Activated naive CD8-positive, alpha-beta T cell treated with anti-CD3 and anti-CD28 coated beads, Interleukin-2, amount 10 ng/mL, durations not matched to agents 7 days and 5 days (primary cell): ENCODE results near the gene AQP12B. TPM values are rescaled to one million over a fixed set of nuclear protein-coding genes. Genes with fewer than 3 reads are reported as not detected.

Experiments used
- ATAC-seq: fragments of 150-1000 bp; cut with Tn5 transposase; one replicate; pipeline ENCODE4 v1.10.0; 2021; ENCODE audit warnings: low read depth, moderate library complexity
- POLR2A ChIA-PET: fragments of 350-600 bp; sonication (Branson Sonifier 250); formaldehyde crosslinking; loops from one replicate; lab custom pipeline; 2021; ENCODE audit warnings: antibody characterized with exemption; lab: Charles Lee
- DNase-seq: peaks from one replicate; pipeline ENCODE4 v3.0.0; 2021
- H3K27ac Mint-ChIP-seq: one replicate; pipeline ENCODE4 v1.8.0; 2022; ENCODE audit warnings: mild to moderate bottlenecking, mixed read lengths
- H3K27me3 Mint-ChIP-seq: one replicate; pipeline ENCODE4 v1.8.0; 2022; ENCODE audit warnings: mild to moderate bottlenecking, moderate library complexity, mixed read lengths
- H3K36me3 Mint-ChIP-seq: one replicate; pipeline ENCODE4 v1.8.0; 2021; ENCODE audit warnings: mild to moderate bottlenecking, mixed read lengths
- H3K4me1 Mint-ChIP-seq: one replicate; pipeline ENCODE4 v1.8.0; 2021; ENCODE audit warnings: mixed read lengths
- H3K4me3 Mint-ChIP-seq: one replicate; pipeline ENCODE4 v1.8.0; 2022; ENCODE audit warnings: mild to moderate bottlenecking, moderate library complexity, mixed read lengths
- H3K9me3 Mint-ChIP-seq: one replicate; pipeline ENCODE4 v1.8.0; 2021; ENCODE audit warnings: mixed read lengths
- total RNA-seq, 2 experiments: library from RNA; stranded (reverse); gene quantifications; one replicate each; pipeline ENCODE4 v1.2.3, GENCODE V29; 2021

AQP12B gene
- total RNA-seq, 2 experiments from 2014 or later: not detected

DNA sequence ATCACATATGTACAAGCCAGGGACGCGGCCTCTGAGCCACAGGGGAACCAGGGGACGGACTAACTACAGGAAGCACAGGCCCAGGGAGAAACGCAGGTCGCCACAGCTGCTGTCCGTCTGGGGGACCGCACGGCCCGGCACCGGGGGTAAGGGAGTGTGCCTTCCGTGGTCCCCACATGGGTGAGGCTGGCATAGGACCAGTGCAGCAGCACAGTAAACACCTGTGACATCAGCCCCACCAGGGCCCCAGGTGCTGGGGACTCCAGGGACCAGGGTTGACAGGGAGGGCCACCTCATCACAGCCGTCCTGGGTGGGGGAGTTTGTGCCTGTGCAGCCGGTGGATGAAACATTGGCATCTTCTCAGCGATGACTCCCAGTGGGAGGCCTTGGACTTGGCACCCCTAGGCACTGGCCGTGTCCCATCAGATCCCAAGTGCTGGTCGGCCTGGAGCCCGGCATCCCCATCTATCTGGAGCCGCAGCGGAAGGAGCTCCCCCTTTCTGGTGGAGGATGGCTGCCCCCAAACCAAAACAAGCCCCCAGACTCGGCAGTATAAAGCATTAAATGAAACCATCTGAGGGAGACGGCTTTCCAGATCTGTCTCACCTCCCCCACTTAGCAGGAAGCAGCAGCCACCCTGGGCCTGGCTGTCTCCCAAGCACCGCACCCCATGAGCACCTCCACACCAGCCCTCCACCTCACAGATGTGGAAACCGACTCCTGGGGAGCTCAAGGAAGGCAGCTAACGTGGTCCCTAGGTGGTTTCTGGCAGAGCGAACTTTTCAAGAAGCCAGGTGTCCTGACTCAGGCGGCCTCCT is 31.5 kb upstream of the AQP12B start:
- H3K9me3 Mint-ChIP-seq: no peaks in the 10 kb centered on the region
- no peak for DNase-seq
- no peak for ATAC-seq
- H3K4me3 Mint-ChIP-seq: no peak overlapping the region
- H3K36me3 Mint-ChIP-seq: no peaks in the 10 kb centered on the region
- POLR2A ChIA-PET: no interaction called here
- H3K27ac Mint-ChIP-seq: no peak overlapping the region
- H3K4me1 Mint-ChIP-seq: no peaks in the 10 kb centered on the region
- H3K27me3 Mint-ChIP-seq: peaks cover 4% of the 10 kb centered on the region

DNA sequence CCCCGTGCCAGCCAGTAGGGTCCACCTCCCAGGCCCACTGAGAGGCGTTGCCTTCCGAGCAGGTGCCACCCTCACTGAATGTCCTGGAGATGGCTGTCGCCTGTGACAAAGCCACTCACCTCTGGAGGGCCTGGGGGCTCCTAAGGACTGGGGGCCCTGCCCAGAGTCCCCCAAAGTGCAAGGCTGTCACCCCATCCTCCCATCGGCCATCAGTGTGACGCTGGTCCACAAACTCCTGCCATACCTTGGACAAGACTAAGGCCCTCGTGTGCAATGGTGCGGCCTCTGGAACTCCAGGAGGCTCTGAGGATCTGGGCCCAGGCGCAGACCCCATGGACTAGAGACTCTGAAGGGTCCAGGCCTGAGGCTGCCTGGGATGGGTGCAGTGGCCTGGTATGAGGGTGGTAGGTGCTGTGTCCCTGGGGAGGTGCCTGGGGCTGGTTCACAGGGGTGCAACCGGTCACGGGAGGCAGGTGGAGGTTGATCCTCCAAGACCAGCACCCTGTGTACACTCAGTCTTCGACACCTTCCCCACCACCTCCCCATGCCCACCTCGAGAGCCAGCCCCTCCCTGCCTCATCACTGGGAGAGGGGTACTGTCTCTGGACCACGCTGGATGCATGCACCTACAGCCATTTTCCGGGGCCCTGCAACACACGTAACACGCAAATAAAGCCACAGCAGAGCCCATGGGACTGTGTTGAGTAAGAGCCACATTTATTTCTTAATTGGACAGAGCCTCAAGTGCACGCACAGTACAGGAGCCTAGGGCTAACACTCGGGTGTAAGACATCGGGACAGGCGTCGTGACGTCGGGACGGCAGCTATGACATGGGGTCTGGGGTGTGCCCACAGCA is 30.6 kb upstream of the AQP12B start:
- Mint-ChIP-seq H3K9me3 (no peaks in the 10 kb centered on the region), H3K4me3 (no peak overlapping the region), H3K27me3 (peaks cover 11% of the 10 kb centered on the region), H3K4me1 (no peaks in the 10 kb centered on the region), H3K27ac (no peak overlapping the region), H3K36me3 (no peaks in the 10 kb centered on the region)
- ATAC-seq: no peak
- DNase-seq: no peak
- POLR2A ChIA-PET: no interaction called here

DNA sequence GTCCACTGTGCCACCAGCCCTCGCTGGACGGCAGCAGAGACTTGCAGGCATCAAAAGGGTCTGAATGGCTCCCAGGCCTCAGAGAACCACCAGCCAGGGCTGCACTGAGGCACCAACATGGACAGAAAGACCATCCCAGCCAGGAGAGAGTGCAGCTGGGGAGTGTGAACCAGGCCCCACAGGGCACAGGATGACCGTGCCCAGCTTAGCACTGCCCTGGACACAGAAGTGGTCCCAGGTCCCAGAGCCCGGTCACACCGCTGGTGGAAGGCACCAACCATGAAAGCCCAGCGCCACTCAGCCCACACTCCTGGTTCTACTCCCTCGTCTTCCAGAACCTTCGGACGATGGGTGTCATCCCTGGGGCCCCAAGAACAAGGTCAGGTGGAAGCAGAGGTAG is 29.4 kb upstream of the AQP12B start:
- H3K4me1 Mint-ChIP-seq: no peaks in the 10 kb centered on the region
- peaks cover 21% of the 10 kb centered on the region for H3K27me3 Mint-ChIP-seq
- no peak for ATAC-seq
- no peak for DNase-seq
- H3K27ac Mint-ChIP-seq: no peak overlapping the region
- H3K36me3 Mint-ChIP-seq: no peaks in the 10 kb centered on the region
- POLR2A ChIA-PET: no interaction called here
- H3K9me3 Mint-ChIP-seq: no peaks in the 10 kb centered on the region
- H3K4me3 Mint-ChIP-seq: no peak overlapping the region

DNA sequence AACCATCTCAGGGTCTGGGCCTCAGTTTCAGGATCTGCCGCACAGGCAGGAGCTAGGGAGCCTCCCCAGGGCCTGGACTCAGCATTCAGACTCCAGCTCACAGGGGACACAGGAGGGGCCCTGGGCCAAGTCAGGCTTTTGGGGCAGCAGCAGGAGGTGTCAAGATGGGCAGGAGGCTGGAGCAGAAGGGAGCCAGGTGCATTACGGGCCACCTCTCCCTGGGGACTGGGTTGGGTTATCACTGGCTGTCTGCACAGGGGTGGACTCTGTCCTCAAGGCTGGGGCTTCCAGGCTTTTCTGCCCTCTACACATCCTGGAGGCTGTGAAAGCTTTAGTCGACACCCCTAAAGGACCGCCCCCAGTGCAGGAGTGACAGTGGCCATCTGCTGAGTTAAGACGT is 29.0 kb upstream of the AQP12B start:
- H3K27ac Mint-ChIP-seq: no peak overlapping the region
- peaks cover 25% of the 10 kb centered on the region for H3K27me3 Mint-ChIP-seq
- no peak for ATAC-seq
- POLR2A ChIA-PET: no interaction called here
- DNase-seq: no peak
- H3K9me3 Mint-ChIP-seq: no peaks in the 10 kb centered on the region
- no peaks in the 10 kb centered on the region for H3K36me3 Mint-ChIP-seq
- H3K4me1 Mint-ChIP-seq: no peaks in the 10 kb centered on the region
- H3K4me3 Mint-ChIP-seq: no peak overlapping the region

- Mint-ChIP-seq H3K36me3 (no peaks in the 10 kb centered on the region), H3K4me1 (no peaks in the 10 kb centered on the region), H3K27ac (no peak overlapping the region), H3K27me3 (peaks cover 25% of the 10 kb centered on the region), H3K4me3 (no peak overlapping the region), H3K9me3 (no peaks in the 10 kb centered on the region)
- no peak for DNase-seq
- no peak for ATAC-seq
- POLR2A ChIA-PET: no interaction called here
These were observed 28.6 kb upstream of the AQP12B start for GRCh38 chr2:240711296-240711695.

DNA sequence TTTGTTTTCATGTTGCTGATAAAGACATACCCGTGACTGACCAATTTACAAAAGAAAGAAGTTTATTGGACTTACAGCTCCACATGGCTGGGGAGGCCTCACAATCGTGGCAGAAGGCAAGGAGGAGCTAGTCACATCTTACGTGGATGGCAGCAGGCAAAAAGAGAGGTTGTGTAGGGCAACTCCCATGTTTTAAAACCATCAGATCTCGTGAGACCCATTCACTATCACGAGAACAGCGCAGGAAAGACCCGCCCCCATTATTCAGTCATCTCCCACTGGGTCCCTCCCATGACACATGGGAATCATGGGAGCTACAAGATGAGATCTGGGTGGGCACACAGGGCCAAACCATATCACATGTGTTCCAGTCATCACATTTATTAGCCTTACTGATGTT is 25.8 kb upstream of the AQP12B start:
- H3K4me3 Mint-ChIP-seq: no peak overlapping the region

DNA sequence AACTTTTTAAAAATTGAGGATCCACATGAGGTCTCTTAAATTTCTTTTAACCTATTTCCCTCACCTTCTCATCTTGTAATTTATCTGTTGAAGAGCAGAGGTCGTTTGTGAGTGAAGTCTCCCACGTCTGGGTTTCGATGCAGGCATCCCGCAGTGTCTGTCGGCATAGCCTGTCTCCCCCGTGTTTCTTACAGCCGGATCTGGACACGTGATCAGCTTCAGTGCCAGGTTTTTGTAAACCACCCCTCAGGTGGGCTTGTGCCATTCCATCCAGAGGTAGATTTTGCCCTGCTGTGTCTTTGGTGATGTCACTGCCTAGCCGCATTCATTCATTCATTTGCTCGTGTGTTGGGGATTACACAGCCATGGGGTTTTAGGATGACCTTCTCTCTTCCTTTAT is 25.1 kb upstream of the AQP12B start:
- no peaks in the 10 kb centered on the region for H3K36me3 Mint-ChIP-seq
- no peak overlapping the region for H3K27ac Mint-ChIP-seq
- ATAC-seq (no peak), DNase-seq (no peak)
- peaks cover 9% of the 10 kb centered on the region for H3K4me1 Mint-ChIP-seq
- H3K27me3 Mint-ChIP-seq: peaks cover 46% of the 10 kb centered on the region
- no peak overlapping the region for H3K4me3 Mint-ChIP-seq
- POLR2A ChIA-PET: no interaction called here
- H3K9me3 Mint-ChIP-seq: no peaks in the 10 kb centered on the region

More for the DNA sequence above, 25.8 kb upstream of the AQP12B start:
- peaks cover 40% of the 10 kb centered on the region for H3K27me3 Mint-ChIP-seq
- H3K4me1 Mint-ChIP-seq: peaks cover 9% of the 10 kb centered on the region
- H3K9me3 Mint-ChIP-seq: no peaks in the 10 kb centered on the region
- H3K36me3 Mint-ChIP-seq: no peaks in the 10 kb centered on the region
- no peak overlapping the region for H3K27ac Mint-ChIP-seq
- ATAC-seq (no peak), DNase-seq (no peak)
- POLR2A ChIA-PET: no interaction called here

GRCh38 chr2:240707043-240707756 is 24.5 kb upstream of the AQP12B start:
- Mint-ChIP-seq H3K4me1 (peaks cover 9% of the 10 kb centered on the region), H3K27me3 (peaks cover 48% of the 10 kb centered on the region), H3K9me3 (no peaks in the 10 kb centered on the region), H3K4me3 (no peak overlapping the region), H3K36me3 (no peaks in the 10 kb centered on the region), H3K27ac (no peak overlapping the region)
- POLR2A ChIA-PET: no interaction called here
- DNase-seq: no peak
- ATAC-seq: no peak

- ATAC-seq (peak; percentile 59), DNase-seq (no peak)
- peak overlapping the region; percentile 37 for H3K4me3 Mint-ChIP-seq
- H3K36me3 Mint-ChIP-seq: no peaks in the 10 kb centered on the region
- no peak overlapping the region for H3K27ac Mint-ChIP-seq
- H3K27me3 Mint-ChIP-seq: peaks cover 48% of the 10 kb centered on the region
- POLR2A ChIA-PET: interaction anchor here (0.7 to 1.2 kb wide), 3 partner anchors 16 to 145 kb away, joined by 3 to 5 read pairs (median 4); partner anchors contain the start of genes CAPN10 and DUSP28
- H3K4me1 Mint-ChIP-seq: peaks cover 9% of the 10 kb centered on the region
- H3K9me3 Mint-ChIP-seq: no peaks in the 10 kb centered on the region
These were observed 22.6 kb upstream of the AQP12B start for GRCh38 chr2:240705204-240705791.

- DNase-seq: no peak
- H3K27ac Mint-ChIP-seq: peak overlapping the region; percentile 11
These were observed 22.0 kb upstream of the AQP12B start for GRCh38 chr2:240704651-240705050.

DNA sequence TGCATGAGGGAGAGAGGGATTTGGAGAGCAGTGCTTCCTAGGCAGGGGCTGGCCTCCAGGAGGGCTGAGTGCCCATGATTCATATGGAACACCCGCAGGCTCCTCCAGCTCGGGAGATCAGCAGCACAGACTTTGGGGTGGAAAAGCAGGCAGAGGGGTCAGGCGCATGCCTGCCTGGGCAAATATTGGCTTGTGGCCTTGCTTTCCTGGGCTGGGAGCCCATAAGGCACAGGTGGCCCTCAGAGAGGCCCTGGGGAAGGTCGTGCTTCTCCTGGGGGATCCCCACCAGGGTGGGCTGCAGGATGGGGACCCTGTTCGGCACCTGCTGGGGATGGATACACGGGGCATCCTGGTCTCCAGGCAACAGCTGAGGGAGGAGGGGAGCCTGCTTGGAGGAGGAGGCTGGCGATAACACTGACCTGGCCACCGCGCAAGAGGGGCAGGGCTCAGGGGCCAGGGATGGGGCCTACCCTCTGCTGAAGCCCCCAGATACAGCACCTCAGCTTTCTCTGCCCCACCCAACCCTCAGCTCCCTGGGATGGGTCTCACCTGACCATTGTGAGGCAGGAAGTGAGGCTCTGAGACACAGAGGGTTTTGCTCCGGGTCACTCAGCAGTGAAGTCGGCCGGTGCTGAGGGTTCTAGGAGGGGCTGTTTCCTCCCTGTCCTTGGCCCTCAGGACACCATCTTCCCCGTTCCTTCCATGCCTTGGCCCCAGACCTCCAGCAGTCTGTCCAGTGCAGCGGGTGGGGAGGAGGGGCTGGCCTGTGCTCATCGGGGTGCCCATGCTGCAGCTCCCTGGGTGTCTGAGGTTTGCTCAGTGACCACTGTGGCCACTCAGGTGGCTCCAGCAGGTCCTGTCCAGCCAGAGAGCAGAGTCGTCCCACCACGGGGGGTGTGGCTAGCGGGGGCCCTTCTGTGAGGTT is 21.0 kb upstream of the AQP12B start:
- ATAC-seq: no peak
- Mint-ChIP-seq H3K27ac (no peak overlapping the region), H3K27me3 (peaks cover 41% of the 10 kb centered on the region), H3K4me1 (peaks cover 9% of the 10 kb centered on the region), H3K4me3 (no peak overlapping the region), H3K36me3 (no peaks in the 10 kb centered on the region), H3K9me3 (no peaks in the 10 kb centered on the region)
- DNase-seq: no peak
- POLR2A ChIA-PET: interaction anchor here (0.8 to 1.2 kb wide), 2 partner anchors 138 to 143 kb away, joined by 3 read pairs; partner anchors contain the start of gene DUSP28

More at GRCh38 chr2:240704651-240705050, 22.0 kb upstream of the AQP12B start:
- H3K27me3 Mint-ChIP-seq: peaks cover 48% of the 10 kb centered on the region
- peak overlapping the region; percentile 37 for H3K4me3 Mint-ChIP-seq
- POLR2A ChIA-PET: interaction anchor here (0.8 to 1.2 kb wide), 3 partner anchors 118 to 144 kb away, joined by 3 to 5 read pairs (median 3); partner anchors contain the start of genes CAPN10 and DUSP28
- peak; percentile 67 for ATAC-seq
- H3K36me3 Mint-ChIP-seq: no peaks in the 10 kb centered on the region
- peaks cover 9% of the 10 kb centered on the region for H3K4me1 Mint-ChIP-seq
- H3K9me3 Mint-ChIP-seq: no peaks in the 10 kb centered on the region

DNA sequence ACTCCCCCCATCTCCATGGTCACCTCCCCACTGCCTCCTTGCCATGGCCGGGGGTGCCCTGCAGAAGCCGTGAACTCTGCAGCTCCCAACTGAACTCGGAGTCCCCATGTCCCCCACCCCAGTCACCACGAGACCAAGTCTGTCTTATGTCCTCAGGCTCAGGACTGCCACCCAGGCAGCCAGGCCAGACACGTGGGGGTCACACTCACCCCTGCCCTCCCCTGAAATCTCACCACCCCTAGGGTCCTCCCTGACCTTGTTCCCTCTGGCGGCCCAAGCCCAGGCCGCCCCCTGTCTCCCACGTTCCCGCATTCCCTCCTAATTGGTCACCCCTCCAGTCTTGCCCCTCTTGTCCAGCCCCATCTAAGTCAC is 19.9 kb upstream of the AQP12B start:
- Mint-ChIP-seq H3K27ac (no peak overlapping the region), H3K9me3 (no peaks in the 10 kb centered on the region), H3K27me3 (peaks cover 31% of the 10 kb centered on the region), H3K36me3 (no peaks in the 10 kb centered on the region), H3K4me1 (peaks cover 9% of the 10 kb centered on the region), H3K4me3 (no peak overlapping the region)
- POLR2A ChIA-PET: no interaction called here
- DNase-seq: no peak
- no peak for ATAC-seq
